ENCODE measurements around the gene GCNT2. TPM values are rescaled to one million over a fixed set of nuclear protein-coding genes. Genes with fewer than 3 reads are reported as not detected.

The GCNT2 gene
- total and polyA plus RNA-seq, 2 of the 8 experiments (the other 6 are each of a cell fraction or from before 2014, with no cell fraction given), result 19.3 to 52.5 TPM

GRCh38 chr6:10678456-10678855, 157.3 kb downstream of the GCNT2 start:
- no peak overlapping the region for H3K23ac ChIP-seq (ENCODE audit: insufficient read length)
- no peak overlapping the region for H4K91ac ChIP-seq (replicated peaks; ENCODE audit: insufficient read length, low read length)
- H4K5ac ChIP-seq (ENCODE audit: insufficient read length, low read depth, low read length), result no peak overlapping the region
- 97% methylated on average over 4 of the region's 4 CpGs; no CpG with 5 or more reads in 1 of the 2 experiments for WGBS, 2 experiments (ENCODE audit: extremely low coverage in 1 of 2, insufficient coverage in 1 of 2, insufficient read length in 1 of 2, insufficient replicate concordance in 2 of 2, low coverage in 1 of 2, low lambda C conversion rate in 2 of 2, missing lambda C conversion rate in 1 of 2)
- no peak overlapping the region for H2BK12ac ChIP-seq (ENCODE audit: low read depth, low read length)
- no peak overlapping the region for H3K14ac ChIP-seq (ENCODE audit: insufficient read length)
- no peak overlapping the region for H3K56ac ChIP-seq (replicated peaks; ENCODE audit: insufficient read length, low read depth, low read length)
- H3K4me3 ChIP-seq (ENCODE audit: extremely low read depth in 1 of 4, insufficient read depth in 2 of 4, low read depth in 3 of 4, low read length in 4 of 4), result no peak overlapping the region
- H3K23me2 ChIP-seq (ENCODE audit: low read depth, low read length), result no peaks in the 10 kb centered on the region
- H3K4me2 ChIP-seq (ENCODE audit: insufficient read depth in 1 of 2, low read depth in 2 of 2, low read length in 2 of 2), result no peak overlapping the region
- no peak overlapping the region for H3K18ac ChIP-seq (ENCODE audit: extremely low read depth, low read length)
- ChIA-PET POLR2A (ENCODE audit: partially characterized antibody) (interaction anchor here (1.2 kb wide), 1 partner anchor 16 kb away, joined by 3 read pairs; the partner anchor contains the start of genes C6orf52 and PAK1IP1), CTCF (ENCODE audit: partially characterized antibody) (interaction anchor here (1.3 kb wide), 1 partner anchor 9 kb away, joined by 4 read pairs; no protein-coding TSS in a partner anchor)
- no peaks in the 10 kb centered on the region for H3K36me3 ChIP-seq (ENCODE audit: control insufficient read depth in 2 of 4, insufficient read depth in 4 of 4, low read length in 3 of 4)
- H2AK5ac ChIP-seq (ENCODE audit: low read depth, low read length), result no peak overlapping the region
- no peaks in the 10 kb centered on the region for H3K79me1 ChIP-seq (ENCODE audit: low read depth, low read length)
- no peak overlapping the region for H3K4ac ChIP-seq (replicated peaks; ENCODE audit: insufficient read length, low read depth, low read length)
- H3K27me3 ChIP-seq (replicated peaks in 1 of 4; ENCODE audit: control insufficient read depth in 3 of 4, extremely low read depth in 1 of 4, insufficient read depth in 3 of 4, low read length in 3 of 4), result no peaks in the 10 kb centered on the region
- no peak overlapping the region for H4K8ac ChIP-seq (ENCODE audit: extremely low read depth, insufficient read depth, low read length)
- no peaks in the 10 kb centered on the region for H3K9me3 ChIP-seq (ENCODE audit: insufficient read depth in 2 of 2, low read depth in 1 of 2, low read length in 1 of 2)
- no peak overlapping the region for H3K27ac ChIP-seq (ENCODE audit: low read depth, low read length)
- no peak overlapping the region for H2BK15ac ChIP-seq (ENCODE audit: low read length)
- H2BK120ac ChIP-seq (replicated peaks; ENCODE audit: low read depth, low read length), result no peak overlapping the region
- no peaks in the 10 kb centered on the region for H4K20me1 ChIP-seq (replicated peaks in 1 of 2; ENCODE audit: control insufficient read depth in 1 of 2, insufficient read depth in 2 of 2, low read length in 2 of 2)
- DNase-seq (ENCODE audit: low read depth in 1 of 2, low spot score in 2 of 2) (no peak), FAIRE-seq (no peak)
- H3K79me2 ChIP-seq (ENCODE audit: control insufficient read depth in 1 of 2, insufficient read depth in 2 of 2, low read length in 2 of 2), result no peaks in the 10 kb centered on the region
- no peak overlapping the region for H2BK20ac ChIP-seq (ENCODE audit: low read length)
- H2AFZ ChIP-seq (ENCODE audit: low read length), result no peak overlapping the region
- no peaks in the 10 kb centered on the region for H3K4me1 ChIP-seq (replicated peaks in 1 of 4; ENCODE audit: control insufficient read depth in 3 of 4, insufficient read depth in 4 of 4, low read length in 3 of 4)
- no peak overlapping the region for H2BK5ac ChIP-seq (ENCODE audit: low read depth, low read length)
- H3K9ac ChIP-seq (replicated peaks in 1 of 4; ENCODE audit: extremely low read depth in 1 of 4, low read depth in 3 of 4, low read length in 3 of 4), result no peak overlapping the region
- TF ChIP-seq YY1 (IDR thresholded peaks at IDR 0.05; ENCODE audit: low read depth, low read length) (no peak), GABPA (IDR thresholded peaks at IDR 0.05; ENCODE audit: borderline replicate concordance, insufficient read depth, low read length) (no peak), CREB1 (IDR thresholded peaks at IDR 0.05) (no peak), E2F6 (IDR thresholded peaks at IDR 0.05) (no peak), KDM1A (IDR thresholded peaks at IDR 0.05; ENCODE audit: borderline replicate concordance, low read length) (no peak), SP2 (IDR thresholded peaks at IDR 0.05; ENCODE audit: low read length) (no peak), TAF1 (IDR thresholded peaks at IDR 0.05; ENCODE audit: low read depth, low read length) (no peak), SIRT6 (IDR thresholded peaks at IDR 0.05; ENCODE audit: low read length) (no peak), KDM4A (IDR thresholded peaks at IDR 0.05; ENCODE audit: low read depth, low read length, severe bottlenecking) (no peak), TEAD4 (IDR thresholded peaks at IDR 0.05; ENCODE audit: low read depth, low read length) (no peak), TBP (IDR thresholded peaks at IDR 0.05; ENCODE audit: low read depth, low read length) (no peak)
- TF ChIP-seq, protein P1, sequence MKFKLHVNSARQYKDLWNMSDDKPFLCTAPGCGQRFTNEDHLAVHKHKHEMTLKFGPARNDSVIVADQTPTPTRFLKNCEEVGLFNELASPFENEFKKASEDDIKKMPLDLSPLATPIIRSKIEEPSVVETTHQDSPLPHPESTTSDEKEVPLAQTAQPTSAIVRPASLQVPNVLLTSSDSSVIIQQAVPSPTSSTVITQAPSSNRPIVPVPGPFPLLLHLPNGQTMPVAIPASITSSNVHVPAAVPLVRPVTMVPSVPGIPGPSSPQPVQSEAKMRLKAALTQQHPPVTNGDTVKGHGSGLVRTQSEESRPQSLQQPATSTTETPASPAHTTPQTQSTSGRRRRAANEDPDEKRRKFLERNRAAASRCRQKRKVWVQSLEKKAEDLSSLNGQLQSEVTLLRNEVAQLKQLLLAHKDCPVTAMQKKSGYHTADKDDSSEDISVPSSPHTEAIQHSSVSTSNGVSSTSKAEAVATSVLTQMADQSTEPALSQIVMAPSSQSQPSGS (IDR thresholded peaks at IDR 0.05; ENCODE audit: low read length), result no peak
